CD4-positive, alpha-beta T cell treated with Interleukin-10 for 1 hour (primary cell): ENCODE results near the gene OSR1.
"Not testable (repeated sequence)": the region's sequence is repeated elsewhere in the genome, so short reads cannot be mapped to it uniquely, and the experiment has no call there.

ENCODE experiments used
- DNase-seq: peaks from one replicate; pipeline ENCODE4 v3.0.0-alpha.2; 2020

Gene OSR1

DNA sequence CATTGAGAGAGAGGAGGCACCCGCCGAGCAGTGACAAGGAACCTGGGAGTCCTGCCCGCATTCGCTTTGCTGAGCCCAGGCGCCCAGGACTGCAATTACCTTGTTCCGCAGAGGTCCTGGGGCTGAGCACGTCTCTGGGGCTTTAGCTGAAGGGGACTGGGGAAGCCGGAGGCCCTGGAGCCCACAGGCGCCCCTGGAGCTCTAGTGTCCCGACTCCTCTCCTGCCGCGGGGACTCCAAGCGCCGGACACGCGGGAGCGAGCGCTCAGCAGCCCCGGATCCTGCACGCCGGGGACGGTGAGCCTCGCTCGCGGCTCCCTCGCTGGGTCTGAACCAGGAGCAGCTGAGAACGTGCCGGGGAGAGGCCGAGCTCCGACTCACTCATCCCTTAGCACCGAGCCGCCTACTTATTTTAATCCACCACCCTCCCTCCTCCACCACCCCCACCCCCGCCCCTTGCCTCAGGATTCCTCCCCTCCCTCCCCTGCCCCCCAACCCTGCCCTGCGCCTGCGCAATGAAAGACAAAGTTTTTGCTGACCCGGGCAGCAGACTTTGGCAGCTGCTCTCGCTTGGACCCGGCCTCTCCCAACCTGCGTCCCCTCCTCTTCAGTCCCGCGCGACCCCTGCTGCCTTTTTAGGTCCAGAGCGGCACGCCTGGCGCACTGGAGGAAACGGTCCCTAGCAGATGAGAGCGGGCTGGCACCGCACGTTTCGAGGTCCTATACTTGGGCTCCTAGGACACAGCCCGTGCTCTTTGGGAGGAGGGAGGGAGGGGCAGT, at the start of gene OSR1:
OSR1 (minus strand) TSS at position 382 of the 779 bp plus-strand sequence. CDS start 4,818 bp downstream, outside the sequence.
- DNase-seq: no peak

DNA sequence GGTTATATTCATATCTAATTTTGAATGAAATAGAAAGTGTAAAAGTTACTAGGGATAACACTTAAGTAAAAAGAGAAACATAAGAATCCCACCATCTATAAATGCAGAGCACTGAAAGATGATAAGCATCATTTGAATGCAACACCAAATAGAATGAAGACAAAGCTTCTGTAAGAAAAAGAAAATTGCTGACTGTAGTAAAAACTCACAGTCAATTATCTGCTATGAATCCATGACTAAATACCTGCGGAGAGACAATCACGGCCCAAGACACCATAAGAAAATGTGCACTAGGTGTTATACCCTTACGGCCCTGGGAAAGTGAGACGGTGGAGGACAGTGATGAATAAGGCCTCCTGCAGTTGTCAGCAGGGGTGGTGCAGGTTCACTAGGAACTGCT, 45.4 kb upstream of the OSR1 start:
- DNase-seq: no peak

DNA sequence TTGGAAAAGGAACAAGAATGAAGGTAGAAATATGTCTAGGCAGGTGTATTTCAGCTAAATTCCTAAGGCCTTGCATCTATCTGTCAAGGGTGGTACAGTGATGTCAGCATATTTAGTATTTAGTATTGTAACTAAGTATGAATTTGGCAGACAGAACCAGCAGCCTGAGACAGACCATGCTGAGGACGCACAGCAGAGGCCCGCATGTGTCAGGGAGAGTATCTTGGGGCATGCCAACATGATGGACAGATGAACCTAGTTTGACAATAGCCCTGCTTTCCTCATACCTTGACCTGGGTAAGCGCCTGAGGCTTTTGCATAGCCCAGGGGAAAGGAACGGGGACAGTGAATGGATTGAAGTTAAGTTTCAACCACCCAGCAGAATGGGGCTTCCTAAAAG, 33.8 kb upstream of the OSR1 start:
- no peak for DNase-seq

DNA sequence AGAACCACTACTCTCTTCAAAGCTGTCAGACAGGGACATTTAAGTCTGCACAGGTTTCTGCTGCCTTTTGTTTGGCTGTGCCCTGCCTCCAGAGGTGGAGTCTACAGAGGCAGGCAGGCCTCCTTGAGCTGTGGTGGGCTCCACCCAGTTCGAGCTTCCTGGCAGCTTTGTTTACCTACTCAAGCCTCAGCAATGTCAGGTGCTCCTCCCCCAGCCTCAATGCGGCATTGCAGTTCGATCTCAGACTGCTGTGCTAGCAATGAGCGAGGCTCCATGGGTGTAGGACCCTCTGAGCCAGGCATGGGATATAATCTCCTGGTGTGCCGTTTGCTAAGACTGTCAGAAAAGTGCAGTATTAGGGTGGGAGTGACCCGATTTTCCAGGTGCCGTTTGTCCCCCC, 31.0 kb upstream of the OSR1 start:
- DNase-seq: not testable (repeated sequence)

DNA sequence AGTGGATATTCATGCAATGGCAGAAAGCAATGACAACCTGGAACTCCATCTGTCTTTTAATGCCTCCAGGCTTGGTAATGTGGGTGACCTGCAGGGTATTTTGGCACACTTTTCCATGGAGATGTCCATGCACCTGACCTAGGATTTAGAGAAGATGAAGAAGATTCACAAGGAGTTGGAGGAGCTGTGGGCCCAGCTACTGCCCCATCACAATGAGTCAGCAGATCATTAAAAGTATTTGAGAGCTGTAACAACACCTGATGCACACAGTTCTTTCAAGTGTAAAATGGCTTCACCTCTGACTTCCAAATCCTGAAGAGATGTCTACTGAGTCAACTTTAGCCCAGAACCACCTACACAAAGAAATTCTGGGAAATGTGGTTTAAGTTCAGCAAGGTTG, 22.1 kb upstream of the OSR1 start:
- DNase-seq: no peak

DNA sequence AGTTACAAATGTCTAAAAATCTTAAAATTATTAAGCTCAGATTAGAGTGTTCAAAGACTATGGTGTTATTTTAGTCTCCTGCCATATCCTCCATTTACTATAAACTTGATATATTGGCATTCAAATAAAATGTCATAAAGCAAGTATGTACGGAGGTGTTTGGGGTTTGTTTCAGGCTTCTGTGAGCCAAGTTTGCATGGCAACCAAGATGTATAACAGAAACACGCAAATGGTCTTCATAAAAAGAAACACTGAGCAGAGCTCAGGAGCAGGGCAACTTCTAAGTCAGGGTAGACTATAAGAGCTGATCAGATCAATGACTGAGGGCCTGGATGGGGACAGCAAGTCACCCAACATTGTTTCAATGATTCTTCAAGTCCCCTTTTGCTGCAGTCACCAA, 20.5 kb upstream of the OSR1 start:
- DNase-seq: no peak

DNA sequence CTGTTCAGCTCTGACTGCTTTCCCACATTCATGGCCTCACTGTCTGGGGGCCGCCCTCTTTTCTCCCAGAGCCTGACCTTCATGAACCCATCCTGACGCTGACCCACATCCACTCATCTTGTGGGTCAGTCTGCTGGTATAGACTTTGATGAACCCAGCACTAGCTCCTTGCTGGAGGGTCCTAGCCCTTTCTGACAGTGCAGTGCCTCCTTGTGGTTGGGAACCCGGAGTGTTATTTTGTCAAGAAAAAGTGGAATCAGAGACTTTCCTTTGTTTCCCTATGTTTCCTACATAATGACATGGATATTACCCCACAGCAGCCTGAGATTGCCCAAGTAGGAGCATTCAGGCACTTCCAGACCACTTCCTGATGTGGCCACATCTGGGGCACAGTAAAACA, 19.3 kb upstream of the OSR1 start:
- no peak for DNase-seq

DNA sequence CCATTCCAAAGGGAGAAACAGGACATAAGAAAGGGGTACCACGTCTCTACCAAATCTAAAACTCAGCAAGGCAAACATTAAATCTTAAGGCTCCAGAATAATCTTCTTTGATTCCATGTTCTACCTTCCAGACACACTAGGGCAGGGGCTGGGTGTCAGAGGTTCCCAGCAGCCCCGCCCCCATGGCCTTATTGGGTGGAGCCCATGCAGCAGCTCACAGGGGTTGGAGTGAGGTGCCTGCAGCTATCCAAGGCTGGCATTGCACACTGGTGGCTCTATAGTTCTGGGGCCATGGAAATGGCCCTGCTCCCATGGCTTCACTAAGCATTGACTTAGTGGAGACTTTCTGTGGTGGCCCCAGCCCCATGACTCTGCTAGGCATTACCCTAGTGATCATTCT, 14.9 kb upstream of the OSR1 start:
- DNase-seq: no peak

DNA sequence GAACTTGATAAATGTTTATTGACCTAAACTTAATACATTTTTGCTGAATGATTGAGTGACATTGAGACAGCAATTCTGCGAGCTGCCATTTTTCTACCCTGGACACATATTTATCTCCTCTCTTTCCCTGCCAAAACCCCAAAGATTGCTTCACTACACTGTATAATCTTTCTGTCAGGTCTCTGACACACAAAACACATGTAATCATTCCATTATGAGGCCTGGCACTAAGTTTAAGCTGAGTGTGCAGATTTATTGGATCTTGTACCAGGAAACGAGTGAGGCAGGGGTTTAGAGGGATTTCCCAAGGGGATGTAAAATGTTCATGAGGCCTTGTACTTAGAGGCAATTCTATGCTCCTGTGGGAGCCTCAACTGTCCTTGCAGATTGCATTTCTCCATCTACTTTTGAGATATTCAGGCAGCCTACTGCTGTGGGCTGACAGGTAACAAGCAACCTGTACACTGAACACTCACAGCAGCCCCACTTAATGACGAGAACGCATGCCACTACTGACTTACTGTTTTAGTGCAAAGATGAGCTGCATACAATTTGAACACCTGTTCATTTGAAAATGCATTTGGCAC, 13.7 kb upstream of the OSR1 start:
- no peak for DNase-seq

DNA sequence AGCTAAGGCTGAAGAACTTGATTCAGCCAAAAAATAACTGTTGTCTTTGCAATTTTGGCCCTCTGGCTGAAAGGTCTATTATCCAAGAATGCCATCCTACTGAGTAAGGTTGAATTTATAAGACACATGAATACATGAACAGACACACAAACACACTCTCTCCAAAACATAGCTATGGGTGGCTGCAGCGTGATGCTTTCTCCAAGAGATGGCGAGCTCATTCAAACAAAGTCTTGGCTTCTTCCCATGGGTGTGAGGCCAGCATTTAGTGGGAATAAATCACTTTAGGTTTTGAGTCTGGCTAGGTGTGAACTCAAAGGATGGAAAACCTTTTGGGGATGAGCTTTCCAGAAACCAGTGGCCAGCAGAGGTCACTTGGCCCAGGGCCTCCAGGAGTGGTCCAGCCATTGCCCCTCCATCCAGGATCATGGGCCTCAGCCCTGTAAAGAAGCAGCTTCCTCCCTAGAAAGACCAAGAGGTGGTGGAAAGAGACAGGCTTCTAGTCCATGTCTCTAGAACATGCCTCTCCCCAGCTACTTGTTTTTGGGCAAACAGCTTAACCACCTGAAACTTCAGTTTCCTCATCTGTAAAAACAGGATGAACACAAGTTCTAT, 11.0 kb upstream of the OSR1 start:
- no peak for DNase-seq

DNA sequence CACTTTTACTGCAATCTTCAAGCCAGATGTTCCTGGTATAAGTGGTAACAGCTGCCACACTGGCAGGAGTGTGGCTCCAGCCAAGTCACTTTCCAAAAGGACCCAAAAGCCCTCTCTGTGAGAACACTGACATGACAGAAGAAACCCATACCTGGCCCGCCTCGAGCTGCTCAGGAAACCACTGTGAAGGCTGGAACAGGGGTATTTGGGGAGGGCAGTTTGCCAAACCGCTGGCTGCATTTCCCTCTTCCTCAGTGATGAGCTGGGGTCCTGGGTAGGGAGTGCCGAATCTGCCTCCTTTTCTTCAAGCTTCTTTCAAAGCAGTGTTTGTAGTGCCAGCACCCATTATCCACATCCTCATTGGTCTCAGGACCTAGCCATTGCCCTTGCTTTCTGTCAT, 10.3 kb upstream of the OSR1 start:
- no peak for DNase-seq

DNA sequence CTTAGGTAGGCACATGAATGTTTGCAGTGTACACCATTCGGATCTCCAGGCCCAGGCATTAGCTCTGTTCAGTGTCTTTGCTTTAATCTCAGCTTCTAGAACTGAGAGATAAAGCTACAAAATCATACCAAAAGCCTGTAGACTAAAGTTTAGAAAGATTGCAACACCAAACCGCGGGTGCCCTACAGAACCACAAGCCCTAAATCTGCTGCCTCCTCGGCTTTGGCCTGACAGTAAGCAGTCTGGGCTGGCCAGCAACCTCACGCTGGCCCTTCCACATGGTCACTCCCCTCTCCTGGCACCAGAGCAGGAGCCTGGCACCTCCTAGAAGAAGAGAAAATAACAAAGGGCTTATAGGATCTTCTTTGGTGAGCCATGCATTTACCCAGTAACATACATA, 8.9 kb upstream of the OSR1 start:
- no peak for DNase-seq

DNA sequence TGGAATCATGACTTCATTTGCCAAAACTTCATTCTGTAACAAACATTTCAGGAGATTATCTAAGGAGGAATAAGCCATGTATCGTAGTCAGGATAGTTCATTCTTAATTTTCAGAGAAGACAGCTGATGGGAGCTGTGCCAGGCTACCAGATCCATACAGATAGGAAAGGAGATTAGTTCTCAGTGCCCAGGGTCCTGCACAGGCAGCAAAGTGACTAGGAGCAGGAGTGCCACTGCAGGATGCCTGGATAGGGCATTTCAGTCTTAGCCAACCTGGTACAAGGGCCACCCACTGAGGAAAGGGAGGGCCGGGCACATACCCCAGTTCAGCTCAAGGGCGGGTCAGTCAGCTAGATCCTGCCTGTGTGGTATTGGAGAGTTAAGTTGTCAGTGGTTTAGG, 6.7 kb upstream of the OSR1 start:
- DNase-seq: no peak

DNA sequence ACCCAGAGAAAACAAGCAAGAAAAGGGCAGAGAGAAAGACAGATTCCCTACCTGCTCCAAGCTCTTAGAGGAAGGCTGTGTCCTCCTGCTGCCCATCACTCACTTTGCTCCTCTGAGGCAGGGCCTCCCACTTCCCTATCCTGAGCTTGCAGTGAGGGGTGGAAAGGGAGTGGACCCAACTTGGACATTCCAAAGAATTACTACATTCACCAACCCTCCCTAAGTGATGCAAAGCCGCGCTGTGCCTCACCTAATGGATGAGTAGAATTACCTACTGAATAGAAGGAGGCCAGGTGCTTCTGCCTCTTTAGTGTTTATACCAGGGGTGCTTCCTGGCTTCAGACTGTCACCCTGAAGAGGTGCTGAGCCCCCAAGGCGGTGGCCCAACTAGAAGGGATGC, 5.6 kb upstream of the OSR1 start:
- no peak for DNase-seq

DNA sequence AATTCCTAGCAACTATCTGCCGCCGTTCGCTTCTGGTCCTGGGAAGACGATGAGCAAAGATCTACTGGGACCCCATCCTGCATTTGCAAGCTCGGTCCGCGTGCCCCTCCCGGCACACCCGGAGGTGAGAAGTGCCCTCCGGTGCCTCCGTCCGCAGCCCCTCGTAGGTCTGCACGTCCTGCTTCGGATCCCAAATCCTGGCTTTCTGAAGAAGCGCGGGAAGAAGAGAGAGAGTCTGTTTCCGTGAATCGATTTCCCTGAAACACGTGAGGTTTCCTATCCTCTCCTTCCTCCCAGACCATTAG, 5.0 kb upstream of the OSR1 start:
- DNase-seq: no peak

DNA sequence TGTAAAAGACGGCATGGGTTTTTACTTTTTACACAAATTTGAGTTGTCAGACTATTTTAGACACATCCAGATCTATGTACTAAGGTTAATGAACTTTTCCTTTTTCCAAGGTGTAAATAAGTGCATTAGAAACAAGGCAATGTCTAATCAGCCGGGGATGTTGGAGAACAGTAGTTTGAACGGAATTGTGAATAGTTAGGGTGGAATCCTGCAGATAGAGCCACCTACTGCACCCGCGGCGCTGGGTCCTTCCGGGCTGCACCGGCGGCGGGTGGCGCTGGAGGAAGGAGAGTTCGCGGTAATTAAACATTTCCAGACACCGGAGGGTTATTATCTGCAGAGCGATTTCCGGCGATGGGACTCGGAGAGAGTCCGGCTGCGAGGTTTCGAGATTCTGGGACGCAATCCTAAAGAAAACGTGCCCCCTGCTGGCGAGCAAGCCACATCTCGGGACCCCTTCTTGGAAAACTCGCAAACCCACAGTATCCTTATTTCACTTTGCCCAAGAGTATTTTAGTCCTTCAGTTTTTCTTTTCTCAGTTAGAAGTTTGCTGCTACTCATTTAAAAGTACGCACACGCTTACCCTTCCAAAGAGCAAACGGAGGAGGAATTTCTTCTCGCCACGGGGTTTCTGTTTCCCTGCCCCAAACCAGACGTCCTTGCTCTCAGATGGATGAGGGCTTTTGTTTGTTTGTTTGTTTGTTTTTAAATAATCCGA, 4.5 kb upstream of the OSR1 start:
- peak; percentile 56 for DNase-seq

DNA sequence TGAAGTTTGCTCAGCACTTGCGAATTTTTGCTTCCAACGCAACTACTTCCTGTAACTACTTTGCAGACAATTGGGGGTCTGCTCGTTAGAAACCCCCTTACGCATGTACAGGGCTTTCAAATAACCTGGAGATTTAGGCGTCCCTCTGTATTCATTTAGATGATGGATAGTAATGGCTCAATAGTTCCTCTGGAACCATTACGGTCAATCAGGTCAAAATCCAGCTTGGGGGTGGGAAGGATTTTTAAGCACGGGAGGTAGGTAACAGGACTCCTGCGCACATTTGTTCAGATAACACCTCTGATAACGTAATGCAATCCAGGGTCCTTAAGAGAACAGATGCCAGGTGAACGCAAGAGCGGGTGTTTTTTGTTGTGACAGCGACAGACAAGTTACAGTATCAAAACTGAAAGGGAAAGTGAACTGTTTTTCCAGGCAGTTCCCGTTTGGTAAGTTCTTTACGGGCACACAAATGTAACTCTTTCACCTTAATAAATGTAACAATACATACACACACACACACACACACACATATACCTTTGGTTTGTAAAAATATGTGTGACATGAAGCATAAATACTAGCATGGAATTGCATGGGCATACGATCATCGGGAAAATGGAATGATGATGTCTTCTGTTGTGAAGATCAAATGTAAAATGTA, 3.8 kb upstream of the OSR1 start:
- DNase-seq: peak; percentile 53

DNA sequence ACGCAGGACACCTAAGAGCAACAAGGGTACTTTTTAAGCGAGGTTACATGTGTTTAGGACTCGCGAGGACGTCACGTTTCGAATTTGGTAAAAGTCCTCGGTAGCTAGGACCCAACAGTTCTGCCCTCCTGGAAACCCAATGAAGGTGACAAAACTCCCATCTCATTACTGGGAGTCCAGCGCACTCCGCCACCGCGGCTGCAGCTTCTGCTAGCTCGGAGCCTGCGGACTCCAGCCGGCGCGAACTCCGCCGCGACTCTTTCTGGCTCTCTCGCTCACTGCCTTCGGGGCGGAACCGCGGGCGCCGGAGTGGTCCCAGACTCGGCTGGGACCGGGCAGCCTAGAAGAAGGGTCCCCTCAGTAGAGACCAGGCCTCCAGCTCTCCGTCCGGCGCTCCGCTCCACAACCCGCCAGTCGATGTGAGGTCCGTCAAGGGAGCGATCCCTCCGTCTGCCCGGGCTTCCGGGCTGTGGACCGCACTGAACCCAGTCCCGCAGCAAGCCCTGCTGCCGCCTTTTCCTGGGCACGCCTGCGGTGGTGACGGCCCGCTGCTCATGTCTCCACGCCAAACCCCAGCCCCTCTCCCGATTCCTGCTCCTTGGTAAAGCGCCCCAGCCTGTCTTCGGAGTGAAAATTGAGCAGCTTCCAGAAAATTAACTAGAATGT, 3.0 kb upstream of the OSR1 start:
- no peak for DNase-seq

DNA sequence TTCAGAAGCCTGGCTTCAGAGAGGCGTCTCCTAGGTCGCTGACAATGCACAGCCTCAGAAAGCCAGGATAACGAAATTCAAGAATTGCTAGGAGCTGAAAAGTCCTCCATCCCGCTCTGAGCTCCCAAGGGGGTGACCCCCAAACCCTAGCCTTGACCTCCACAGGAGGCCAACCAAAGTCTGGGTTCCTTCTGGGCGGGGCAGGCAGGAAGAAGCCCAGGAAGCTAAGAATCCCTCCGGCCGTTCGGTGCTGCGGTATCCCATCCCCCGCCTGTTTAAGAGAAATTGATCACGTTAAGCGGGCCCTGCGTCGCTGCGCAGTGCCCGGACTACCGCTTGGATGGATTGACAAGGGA, 2.5 kb upstream of the OSR1 start:
- DNase-seq: no peak

DNA sequence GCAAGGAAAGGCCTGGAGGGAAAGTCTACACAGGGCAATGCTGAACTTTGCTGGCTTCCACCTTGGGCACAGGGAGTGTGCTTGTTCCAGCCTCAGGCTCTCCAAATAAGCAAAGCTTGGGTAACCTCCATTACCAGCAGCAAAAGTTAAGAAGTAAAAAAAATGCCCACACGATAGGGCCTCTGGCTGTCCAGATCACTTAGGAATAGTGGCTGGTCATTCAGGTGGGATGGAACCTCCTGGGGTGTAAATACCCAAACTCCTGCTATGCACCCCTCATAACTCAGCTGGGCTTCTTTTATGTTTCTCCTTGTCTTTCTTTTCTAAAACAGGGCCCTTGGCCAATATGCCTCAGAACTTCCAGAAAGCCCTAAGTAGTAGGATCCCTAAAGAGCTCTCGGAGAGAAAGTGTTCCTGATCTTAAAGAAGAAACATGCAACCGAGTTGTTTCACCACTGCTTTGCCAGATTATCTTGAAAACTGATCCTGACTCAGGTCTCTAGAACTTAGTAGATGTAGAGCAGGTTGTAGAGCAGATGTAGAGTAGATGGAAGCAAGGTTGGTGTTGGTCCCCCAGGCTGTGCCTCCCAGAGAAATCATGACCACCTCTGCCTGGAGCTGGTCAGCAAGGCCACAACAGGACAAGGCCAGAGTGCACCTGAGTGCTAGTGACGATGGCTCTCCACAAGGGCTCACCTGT, 2.0 kb upstream of the OSR1 start:
- DNase-seq: no peak

DNA sequence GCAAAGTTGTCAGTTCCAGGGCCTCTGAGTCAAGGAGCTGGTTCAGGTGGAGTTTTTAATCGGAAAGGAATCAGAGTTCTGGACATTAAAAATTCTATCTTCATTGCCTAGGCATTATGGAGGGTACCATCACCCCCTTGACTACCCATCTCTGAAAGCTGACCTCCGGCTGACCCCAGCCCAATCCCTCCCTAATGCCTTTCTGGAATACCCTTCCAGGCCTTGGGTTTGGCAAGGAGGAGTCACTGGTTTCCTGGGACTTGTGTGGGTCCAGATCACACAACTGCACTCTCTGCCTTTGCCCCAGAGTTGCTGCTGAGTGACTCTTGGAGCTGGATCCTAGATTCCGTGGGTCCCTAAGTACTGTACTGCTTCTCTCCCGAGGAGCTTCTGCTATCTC, 1.0 kb upstream of the OSR1 start:
- no peak for DNase-seq

DNA sequence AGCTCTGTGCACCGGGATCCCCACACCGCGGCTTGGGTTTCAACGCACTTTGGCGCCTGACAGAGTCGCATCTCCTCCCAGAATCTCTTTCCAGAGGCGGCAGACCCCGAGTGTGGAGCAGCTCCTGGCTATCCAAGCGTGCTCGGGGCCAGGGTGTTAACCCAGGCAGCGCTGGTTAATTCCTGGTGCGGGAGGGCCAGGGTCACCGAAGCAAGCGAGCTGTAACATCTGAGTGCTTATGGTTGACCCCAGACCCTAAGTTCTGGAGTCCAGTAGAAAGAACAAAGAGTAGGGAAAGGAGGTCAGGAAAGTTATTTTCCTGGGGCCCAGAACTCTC, 566 bp upstream of the OSR1 start:
- DNase-seq: no peak
